GM19372 (cell line): ENCODE data around the gene AMY1C.
A peak's percentile ranks its signal among the peaks of the same experiment; 100 is the strongest.
"Not testable (repeated sequence)": the region's sequence is repeated elsewhere in the genome, so short reads cannot be mapped to it uniquely, and the experiment has no call there.

Experiments used
- ATAC-seq: cut with Tn5 transposase; IDR thresholded peaks from one replicate; pipeline ENCODE4 v1.9.1; 2021; ENCODE audit warnings: mild to moderate bottlenecking, low read depth, moderate library complexity; ENCODE audit not compliant: unreplicated experiment

Gene AMY1C

DNA sequence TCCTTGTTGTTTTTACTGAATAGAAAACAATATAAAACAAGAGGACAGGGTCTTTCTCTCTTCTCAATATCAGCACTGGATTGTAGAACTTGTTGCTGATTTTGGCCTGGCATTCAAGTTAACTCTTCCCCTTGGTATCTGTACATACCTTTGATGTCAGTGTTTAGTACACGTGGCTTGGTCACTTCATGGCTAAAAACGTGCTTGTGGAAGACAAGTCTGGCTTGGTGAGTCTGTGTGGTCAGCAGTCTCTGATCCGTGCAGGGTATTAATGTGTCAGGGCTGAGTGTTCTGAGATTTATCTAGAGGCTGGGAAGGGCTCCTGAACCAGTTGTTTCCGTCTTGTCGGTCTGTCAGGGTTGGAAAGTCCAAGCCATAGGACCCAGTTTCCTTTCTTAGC, at the start of gene AMY1C:
AMY1C (plus strand) TSS at position 301 of the 400 bp plus-strand sequence. CDS start 572 bp downstream, outside the sequence.
- ATAC-seq = not testable (repeated sequence)

GRCh38 chr1:103700669-103701068, 49.0 kb upstream of the AMY1C start:
- ATAC-seq = not testable (repeated sequence)

DNA sequence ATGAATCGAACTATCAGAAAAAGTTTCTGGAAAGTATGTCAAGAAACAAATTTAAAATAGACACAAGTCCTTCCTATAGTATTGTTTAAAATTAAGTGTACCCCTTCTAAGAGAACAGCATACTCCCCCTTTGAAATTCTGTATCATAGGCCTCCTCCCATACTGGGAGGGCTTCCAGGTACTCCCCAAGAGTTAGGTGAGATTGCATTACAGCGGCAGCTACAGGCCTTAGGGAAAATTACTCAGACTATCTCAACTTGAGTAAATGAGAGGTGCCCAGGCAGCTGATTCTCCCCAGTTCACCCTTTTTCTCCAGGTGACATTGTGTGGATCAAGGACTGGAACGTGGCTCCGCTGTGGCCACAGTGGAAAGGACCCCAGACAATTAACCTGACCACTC, 48.4 kb upstream of the AMY1C start:
- ATAC-seq = not testable (repeated sequence)

GRCh38 chr1:103707670-103708069, 42.0 kb upstream of the AMY1C start:
- ATAC-seq = not testable (repeated sequence)

DNA sequence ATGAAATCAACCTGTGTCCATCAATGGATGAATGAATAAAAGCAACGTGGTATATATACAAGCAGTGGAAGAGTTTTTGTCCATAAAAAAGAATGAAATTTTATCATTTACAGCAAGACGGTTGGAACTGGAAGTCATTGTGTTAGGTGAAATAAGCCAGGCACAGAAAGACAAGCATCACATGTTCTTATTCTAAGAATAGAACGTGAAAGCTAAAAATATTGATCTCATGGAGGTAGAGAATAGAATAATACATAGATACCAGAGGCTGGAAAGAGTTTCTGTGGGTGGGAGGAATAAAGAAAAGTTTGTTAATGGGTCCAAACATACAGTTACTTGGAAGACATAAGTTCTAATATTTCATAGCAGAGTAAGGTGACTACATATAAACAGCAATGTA, 39.3 kb upstream of the AMY1C start:
- not testable (repeated sequence) for ATAC-seq

DNA sequence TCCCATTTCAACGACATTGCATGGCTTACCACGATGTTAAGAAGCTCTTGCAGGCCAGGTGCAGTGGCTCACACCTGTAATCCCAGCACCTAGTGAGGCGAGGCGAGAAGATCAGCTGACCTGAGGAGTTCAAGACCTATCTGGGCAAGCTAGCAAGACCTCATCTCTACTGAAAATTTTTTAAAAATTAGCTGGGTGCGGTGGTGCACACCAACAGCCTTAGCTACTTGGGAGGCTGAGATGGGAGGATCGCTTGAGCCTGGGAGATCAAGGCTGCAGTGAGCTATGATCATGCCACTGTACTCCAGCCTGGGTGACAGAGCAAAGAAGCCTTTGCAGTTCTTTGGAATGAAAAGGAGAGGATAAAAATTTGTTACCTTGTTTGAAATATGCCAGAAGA, 32.3 kb upstream of the AMY1C start:
- ATAC-seq = not testable (repeated sequence)

DNA sequence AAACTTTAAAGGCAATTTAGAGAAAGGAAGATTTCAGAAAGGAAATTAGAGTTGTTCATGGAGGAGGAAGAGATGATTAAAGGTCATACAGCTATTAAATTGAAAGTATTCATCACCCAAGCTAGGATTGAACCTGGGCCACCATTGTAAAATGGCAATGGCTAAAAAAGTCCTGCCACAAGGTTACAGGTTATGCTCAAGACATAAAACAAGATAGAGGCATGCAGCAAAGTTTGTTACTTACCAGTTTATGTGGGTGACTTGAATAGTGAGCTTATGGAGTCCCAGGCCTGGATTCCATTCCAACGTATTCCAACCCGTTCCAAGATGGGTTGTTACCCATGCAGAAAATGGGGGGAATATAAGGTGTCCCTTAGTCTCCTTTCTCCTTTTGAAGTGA, 28.2 kb upstream of the AMY1C start:
- ATAC-seq = not testable (repeated sequence)

GRCh38 chr1:103735334-103735733, 14.4 kb upstream of the AMY1C start:
- not testable (repeated sequence) for ATAC-seq

- not testable (repeated sequence) for ATAC-seq
These were observed 11.7 kb upstream of the AMY1C start for GRCh38 chr1:103738031-103738430.

DNA sequence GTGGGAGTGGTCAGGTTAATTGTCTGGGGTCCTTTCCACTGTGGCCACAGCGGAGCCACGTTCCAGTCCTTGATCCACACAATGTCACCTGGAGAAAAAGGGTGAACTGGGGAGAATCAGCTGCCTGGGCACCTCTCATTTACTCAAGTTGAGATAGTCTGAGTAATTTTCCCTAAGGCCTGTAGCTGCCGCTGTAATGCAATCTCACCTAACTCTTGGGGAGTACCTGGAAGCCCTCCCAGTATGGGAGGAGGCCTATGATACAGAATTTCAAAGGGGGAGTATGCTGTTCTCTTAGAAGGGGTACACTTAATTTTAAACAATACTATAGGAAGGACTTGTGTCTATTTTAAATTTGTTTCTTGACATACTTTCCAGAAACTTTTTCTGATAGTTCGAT, 5.2 kb upstream of the AMY1C start:
- ATAC-seq = not testable (repeated sequence)

DNA sequence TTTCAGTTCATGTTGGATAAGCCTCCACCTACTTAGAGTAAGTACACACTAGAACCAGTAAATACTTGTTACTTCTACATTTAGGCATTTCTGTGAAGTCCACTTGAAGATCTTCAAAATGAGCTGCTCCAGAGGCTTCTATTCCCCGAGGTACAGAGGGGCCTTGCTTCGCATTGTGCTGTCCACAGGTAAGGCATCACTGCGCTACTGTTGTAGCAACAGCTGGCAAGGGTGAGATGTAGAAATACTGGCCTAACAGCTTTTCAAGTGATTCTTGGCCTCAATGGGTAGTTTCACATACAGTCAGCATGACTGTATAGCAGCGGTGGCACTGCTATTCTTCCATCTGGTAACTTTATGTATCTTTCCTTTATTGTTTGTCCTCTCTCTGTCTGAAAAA, 4.7 kb upstream of the AMY1C start:
- not testable (repeated sequence) for ATAC-seq

- ATAC-seq = not testable (repeated sequence)
These were observed 1.4 kb upstream of the AMY1C start for GRCh38 chr1:103748273-103748672.

GRCh38 chr1:103761896-103762295, 12.2 kb downstream of the AMY1C start:
- no peak for ATAC-seq

GRCh38 chr1:103779932-103780331, 30.2 kb downstream of the AMY1C start:
- ATAC-seq = no peak

DNA sequence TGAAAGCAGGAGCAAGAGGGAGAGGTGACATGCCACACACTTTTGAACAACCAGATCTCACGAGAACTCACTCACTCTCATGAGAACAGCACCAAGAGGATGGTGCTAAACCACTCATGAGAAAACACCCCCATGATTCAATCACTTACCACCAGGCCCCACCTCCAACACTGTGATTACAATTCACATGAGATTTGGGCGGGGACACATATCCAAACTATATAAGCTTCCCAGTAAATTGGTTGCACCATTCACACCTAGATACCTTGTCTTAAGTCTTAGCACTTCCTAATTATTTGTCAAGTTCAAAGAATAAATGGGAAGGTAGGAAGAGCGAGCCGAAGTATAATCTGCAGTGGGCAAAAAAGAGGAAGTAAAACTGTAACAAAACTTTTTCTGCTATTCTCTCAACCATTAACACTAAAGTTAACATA, 34.3 kb downstream of the AMY1C start:
- peak; percentile 58 for ATAC-seq

- no peak for ATAC-seq
These were observed 38.7 kb downstream of the AMY1C start for GRCh38 chr1:103788377-103788776.

DNA sequence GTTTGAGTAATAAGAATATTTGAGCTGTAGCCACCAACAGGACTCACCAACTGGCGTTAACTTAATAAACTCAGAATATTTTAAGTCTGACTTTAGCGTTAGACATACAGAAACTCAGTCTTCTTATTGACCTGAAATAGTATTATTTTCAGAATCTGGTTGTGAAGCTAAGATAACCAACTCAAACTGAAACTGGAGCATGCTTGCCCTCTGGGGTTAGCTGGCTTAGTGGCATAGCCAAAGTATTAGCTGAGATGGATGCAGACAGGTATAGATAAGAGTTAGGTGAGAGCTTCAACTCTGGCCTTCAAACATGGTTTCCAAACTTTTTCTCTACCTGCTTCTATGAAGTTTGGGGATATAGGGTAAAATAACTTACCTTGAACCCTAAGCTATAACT, 40.5 kb downstream of the AMY1C start:
- ATAC-seq = no peak
